Measurements from ENCODE around the gene DNAAF5.
A peak's percentile ranks its signal among the peaks of the same experiment; 100 is the strongest.

DNAAF5 gene

DNA sequence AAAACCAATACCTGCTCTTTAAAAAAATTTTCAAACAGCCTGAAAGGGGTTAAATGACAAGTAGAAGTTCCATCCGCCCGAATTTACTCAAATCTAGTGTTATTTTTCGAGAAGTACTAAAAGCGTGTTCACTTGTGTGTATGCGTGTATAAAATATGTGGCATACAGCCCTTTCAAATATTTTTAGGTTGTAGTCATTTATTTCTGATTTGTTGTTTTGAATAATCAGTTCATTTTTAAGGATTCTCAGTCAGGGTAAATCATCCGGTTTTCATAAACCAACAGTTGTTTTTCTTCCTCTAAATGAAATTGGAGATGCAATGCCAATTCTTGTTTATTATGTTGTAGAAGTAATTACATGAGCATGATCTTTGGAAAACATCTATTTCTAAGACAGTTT is 98.9 kb downstream of the DNAAF5 start:
- Histone ChIP-seq H3K4ac (ENCODE audit: low read length) (no peak overlapping the region), H4K8ac (ENCODE audit: low read depth, low read length) (no peak overlapping the region), H3K27me3 (ENCODE audit: control insufficient read depth in 3 of 3, insufficient read depth in 3 of 3, low read depth in 1 of 3, low read length in 3 of 3) (no peaks in the 10 kb centered on the region), H3K27ac (replicated peaks; ENCODE audit: low read length) (no peak overlapping the region), H2BK5ac (ENCODE audit: low read length) (no peak overlapping the region), H4K91ac (ENCODE audit: low read depth, low read length, poor library complexity) (no peak overlapping the region), H3K14ac (ENCODE audit: low read length) (no peak overlapping the region), H2BK15ac (ENCODE audit: low read length) (no peak overlapping the region), H2AK5ac (ENCODE audit: low read depth, low read length) (no peak overlapping the region), H3K18ac (ENCODE audit: low read length) (no peak overlapping the region), H3K9ac (ENCODE audit: low read depth, low read length, poor library complexity) (no peak overlapping the region), H3K9me3 (replicated peaks in 1 of 2; ENCODE audit: control insufficient read depth in 2 of 2, insufficient read depth in 1 of 2, low read depth in 1 of 2, low read length in 2 of 2) (peaks cover 2 to 3% of the 10 kb centered on the region in 2 donors), H3K36me3 (replicated peaks in 1 of 2; ENCODE audit: control insufficient read depth in 2 of 2, insufficient read depth in 2 of 2, low read length in 2 of 2) (peaks cover 4 to 36% of the 10 kb centered on the region in 2 donors), H3K23ac (ENCODE audit: low read depth, low read length, poor library complexity) (no peak overlapping the region), H3K4me1 (ENCODE audit: control insufficient read depth in 2 of 2, insufficient read depth in 1 of 2, low read depth in 1 of 2, low read length in 2 of 2) (peaks cover 2 to 3% of the 10 kb centered on the region in 2 donors), H2BK12ac (ENCODE audit: low read length) (no peak overlapping the region), H2AFZ (ENCODE audit: low read length) (no peak overlapping the region), H3K4me2 (ENCODE audit: insufficient read depth, low read length, poor library complexity, severe bottlenecking) (no peak overlapping the region), H3K79me1 (ENCODE audit: low read depth, low read length) (peaks cover 24% of the 10 kb centered on the region), H3K4me3 (ENCODE audit: low read length in 2 of 2) (no peak overlapping the region), H2BK120ac (ENCODE audit: low read depth, low read length) (no peak overlapping the region)
- DNase-seq (ENCODE audit: low spot score): no peak
- no CpG with 5 or more reads among the region's 6 CpGs for WGBS, 2 donors (ENCODE audit: extremely low coverage in 2 of 2, insufficient read length in 2 of 2, insufficient replicate concordance in 1 of 2)

DNA sequence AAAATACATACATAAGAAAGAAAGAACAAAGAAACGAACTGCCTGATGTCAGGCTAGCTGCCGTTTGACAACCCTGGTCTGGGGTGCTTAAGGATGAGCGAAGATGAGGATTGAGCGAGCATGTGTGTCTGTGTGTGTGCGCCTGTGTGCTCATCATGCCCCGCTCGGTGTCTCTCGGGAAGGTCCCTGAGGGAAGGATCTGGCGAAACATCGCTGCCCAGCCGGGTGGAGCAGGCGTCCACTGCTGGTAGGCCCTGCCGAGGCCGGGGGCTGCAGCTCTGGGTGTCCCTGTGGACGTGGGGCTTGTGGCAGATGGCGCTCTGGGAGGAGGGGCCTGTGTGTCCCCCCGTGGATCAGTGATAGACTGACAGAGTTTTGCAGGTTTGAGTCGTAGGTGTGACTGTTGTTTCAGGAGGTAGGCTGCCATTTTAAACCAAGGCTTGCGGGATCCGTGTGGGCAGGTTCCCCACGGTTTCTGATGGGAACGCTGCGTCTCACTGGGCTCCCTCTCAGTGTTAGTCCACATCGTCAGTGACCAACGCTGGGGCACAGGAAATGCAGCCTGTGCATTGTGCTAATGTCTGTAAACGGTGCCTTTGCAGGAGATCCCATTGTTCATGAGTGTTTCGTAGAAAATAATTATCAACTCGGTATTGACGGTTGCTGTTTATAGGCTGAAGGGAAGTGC is 99.9 kb downstream of the DNAAF5 start:
- peaks cover 2 to 3% of the 10 kb centered on the region in 2 donors for H3K9me3 ChIP-seq (replicated peaks in 1 of 2; ENCODE audit: control insufficient read depth in 2 of 2, insufficient read depth in 1 of 2, low read depth in 1 of 2, low read length in 2 of 2)
- peak overlapping the region; percentile 70 for H3K23ac ChIP-seq (ENCODE audit: low read depth, low read length, poor library complexity)
- H4K91ac ChIP-seq (ENCODE audit: low read depth, low read length, poor library complexity): no peak overlapping the region
- H3K18ac ChIP-seq (ENCODE audit: low read length): peak overlapping the region; percentile 50
- H3K4me3 ChIP-seq (ENCODE audit: low read length in 2 of 2): no peak overlapping the region
- H3K14ac ChIP-seq (ENCODE audit: low read length): no peak overlapping the region
- peaks cover 26% of the 10 kb centered on the region for H3K79me1 ChIP-seq (ENCODE audit: low read depth, low read length)
- no CpG with 5 or more reads among the region's 29 CpGs for whole genome bisulfite sequencing, 2 donors (ENCODE audit: extremely low coverage in 2 of 2, insufficient read length in 2 of 2, insufficient replicate concordance in 1 of 2)
- DNase-seq (ENCODE audit: low spot score): no peak
- no peak overlapping the region for H2AK5ac ChIP-seq (ENCODE audit: low read depth, low read length)
- no peak overlapping the region for H3K9ac ChIP-seq (ENCODE audit: low read depth, low read length, poor library complexity)
- no peak overlapping the region for H2AFZ ChIP-seq (ENCODE audit: low read length)
- no peak overlapping the region for H3K4ac ChIP-seq (ENCODE audit: low read length)
- H2BK5ac ChIP-seq (ENCODE audit: low read length): no peak overlapping the region
- peaks cover 4 to 36% of the 10 kb centered on the region in 2 donors for H3K36me3 ChIP-seq (replicated peaks in 1 of 2; ENCODE audit: control insufficient read depth in 2 of 2, insufficient read depth in 2 of 2, low read length in 2 of 2)
- no peak overlapping the region for H3K27ac ChIP-seq (replicated peaks; ENCODE audit: low read length)
- no peaks in the 10 kb centered on the region for H3K27me3 ChIP-seq (ENCODE audit: control insufficient read depth in 3 of 3, insufficient read depth in 3 of 3, low read depth in 1 of 3, low read length in 3 of 3)
- no peak overlapping the region for H4K8ac ChIP-seq (ENCODE audit: low read depth, low read length)
- no peak overlapping the region for H3K4me2 ChIP-seq (ENCODE audit: insufficient read depth, low read length, poor library complexity, severe bottlenecking)
- H3K4me1 ChIP-seq (ENCODE audit: control insufficient read depth in 2 of 2, insufficient read depth in 1 of 2, low read depth in 1 of 2, low read length in 2 of 2): peaks cover 2 to 3% of the 10 kb centered on the region in 2 donors
- no peak overlapping the region for H2BK15ac ChIP-seq (ENCODE audit: low read length)
- H2BK120ac ChIP-seq (ENCODE audit: low read depth, low read length): no peak overlapping the region
- no peak overlapping the region for H2BK12ac ChIP-seq (ENCODE audit: low read length)

DNA sequence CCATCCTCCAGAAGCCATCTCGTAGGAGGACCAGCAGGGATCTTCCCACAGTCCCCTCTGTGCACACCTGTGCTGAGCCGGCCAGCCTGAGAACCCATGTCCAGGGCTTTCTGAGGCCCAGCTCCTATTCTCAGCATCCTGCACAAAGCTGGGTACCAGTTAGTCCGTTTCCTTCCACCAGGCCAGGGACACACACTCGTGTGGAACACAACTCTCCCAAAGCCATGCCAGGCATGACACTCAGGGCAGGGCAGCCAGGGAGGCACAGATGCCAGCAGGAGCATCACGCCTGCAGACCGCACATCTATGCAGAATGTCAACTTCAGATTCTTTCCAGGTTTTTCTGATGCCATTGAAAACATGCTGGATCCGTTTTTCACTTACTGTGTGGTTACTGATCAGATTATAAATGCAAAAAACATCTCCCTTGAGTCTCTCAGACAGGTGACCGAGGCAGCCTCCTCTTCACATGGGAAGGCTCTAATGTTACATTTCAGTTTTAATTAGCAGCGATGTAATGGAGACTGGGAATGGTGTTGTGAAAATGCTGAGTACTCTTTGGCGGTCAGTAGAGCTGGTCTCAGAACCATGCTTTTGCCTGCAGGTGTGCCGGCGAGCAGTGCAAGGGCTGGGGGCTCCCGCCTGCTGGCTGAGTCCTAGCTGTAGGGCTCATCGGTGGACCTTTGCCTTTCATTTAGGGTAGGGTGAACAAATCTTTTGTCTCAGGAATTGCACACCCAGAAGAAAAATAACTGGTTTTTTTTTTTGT is 102.5 kb downstream of the DNAAF5 start:
- no peak for DNase-seq (ENCODE audit: low spot score)
- Histone ChIP-seq H2BK12ac (ENCODE audit: low read length) (no peak overlapping the region), H3K9me3 (replicated peaks in 1 of 2; ENCODE audit: control insufficient read depth in 2 of 2, insufficient read depth in 1 of 2, low read depth in 1 of 2, low read length in 2 of 2) (peaks cover 2 to 3% of the 10 kb centered on the region in 2 donors), H3K27ac (replicated peaks; ENCODE audit: low read length) (no peak overlapping the region), H2BK15ac (ENCODE audit: low read length) (no peak overlapping the region), H3K79me1 (ENCODE audit: low read depth, low read length) (peaks cover 13% of the 10 kb centered on the region), H3K9ac (ENCODE audit: low read depth, low read length, poor library complexity) (no peak overlapping the region), H3K14ac (ENCODE audit: low read length) (no peak overlapping the region), H3K4me1 (ENCODE audit: control insufficient read depth in 2 of 2, insufficient read depth in 1 of 2, low read depth in 1 of 2, low read length in 2 of 2) (peaks cover 2 to 3% of the 10 kb centered on the region in 2 donors), H2AK5ac (ENCODE audit: low read depth, low read length) (no peak overlapping the region), H2BK5ac (ENCODE audit: low read length) (no peak overlapping the region), H3K36me3 (replicated peaks in 1 of 2; ENCODE audit: control insufficient read depth in 2 of 2, insufficient read depth in 2 of 2, low read length in 2 of 2) (peaks cover 0 to 32% of the 10 kb centered on the region in 2 donors), H3K18ac (ENCODE audit: low read length) (no peak overlapping the region), H2BK120ac (ENCODE audit: low read depth, low read length) (no peak overlapping the region), H4K91ac (ENCODE audit: low read depth, low read length, poor library complexity) (no peak overlapping the region), H3K27me3 (ENCODE audit: control insufficient read depth in 3 of 3, insufficient read depth in 3 of 3, low read depth in 1 of 3, low read length in 3 of 3) (no peaks in the 10 kb centered on the region), H2AFZ (ENCODE audit: low read length) (no peak overlapping the region), H3K4me3 (ENCODE audit: low read length in 2 of 2) (peak overlapping the region in 1 of 2 donors; percentile 15), H4K8ac (ENCODE audit: low read depth, low read length) (no peak overlapping the region), H3K4me2 (ENCODE audit: insufficient read depth, low read length, poor library complexity, severe bottlenecking) (no peak overlapping the region), H3K23ac (ENCODE audit: low read depth, low read length, poor library complexity) (no peak overlapping the region), H3K4ac (ENCODE audit: low read length) (no peak overlapping the region)
- WGBS, 2 donors (ENCODE audit: extremely low coverage in 2 of 2, insufficient read length in 2 of 2, insufficient replicate concordance in 1 of 2): no CpG with 5 or more reads among the region's 14 CpGs

DNA sequence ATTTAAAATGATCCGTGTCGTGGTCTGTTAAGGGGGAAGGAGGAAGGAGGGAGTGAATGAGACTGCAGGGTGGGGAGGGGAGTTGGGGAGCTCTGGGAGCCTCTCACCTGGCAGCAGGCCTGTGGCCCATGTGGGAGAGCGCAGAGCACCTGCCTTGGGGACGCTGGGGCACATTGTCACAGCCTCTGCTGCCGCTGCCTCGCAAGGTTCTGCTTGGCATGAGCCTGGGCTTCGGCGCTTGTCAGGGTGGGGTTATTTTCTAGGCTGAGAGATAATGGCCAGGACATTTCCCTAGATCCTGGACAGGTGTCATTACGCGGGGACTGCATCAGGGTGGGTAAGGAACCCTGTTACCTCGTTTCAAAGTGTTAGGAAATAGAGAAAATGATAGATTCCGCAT is 103.6 kb downstream of the DNAAF5 start:
- Histone ChIP-seq H3K14ac (ENCODE audit: low read length) (no peak overlapping the region), H3K79me1 (ENCODE audit: low read depth, low read length) (peaks cover 13% of the 10 kb centered on the region), H3K23ac (ENCODE audit: low read depth, low read length, poor library complexity) (peak overlapping the region; percentile 52), H4K91ac (ENCODE audit: low read depth, low read length, poor library complexity) (no peak overlapping the region), H2AK5ac (ENCODE audit: low read depth, low read length) (no peak overlapping the region), H3K27ac (replicated peaks; ENCODE audit: low read length) (no peak overlapping the region), H3K9ac (ENCODE audit: low read depth, low read length, poor library complexity) (no peak overlapping the region), H3K9me3 (replicated peaks in 1 of 2; ENCODE audit: control insufficient read depth in 2 of 2, insufficient read depth in 1 of 2, low read depth in 1 of 2, low read length in 2 of 2) (peaks cover 2 to 3% of the 10 kb centered on the region in 2 donors), H2BK15ac (ENCODE audit: low read length) (no peak overlapping the region), H3K4me1 (ENCODE audit: control insufficient read depth in 2 of 2, insufficient read depth in 1 of 2, low read depth in 1 of 2, low read length in 2 of 2) (peaks cover 2 to 3% of the 10 kb centered on the region in 2 donors), H3K4ac (ENCODE audit: low read length) (no peak overlapping the region), H3K36me3 (replicated peaks in 1 of 2; ENCODE audit: control insufficient read depth in 2 of 2, insufficient read depth in 2 of 2, low read length in 2 of 2) (peaks cover 0 to 33% of the 10 kb centered on the region in 2 donors), H4K8ac (ENCODE audit: low read depth, low read length) (no peak overlapping the region), H2BK12ac (ENCODE audit: low read length) (no peak overlapping the region), H3K27me3 (ENCODE audit: control insufficient read depth in 3 of 3, insufficient read depth in 3 of 3, low read depth in 1 of 3, low read length in 3 of 3) (no peaks in the 10 kb centered on the region), H2AFZ (ENCODE audit: low read length) (no peak overlapping the region), H3K18ac (ENCODE audit: low read length) (no peak overlapping the region), H3K4me2 (ENCODE audit: insufficient read depth, low read length, poor library complexity, severe bottlenecking) (no peak overlapping the region), H3K4me3 (ENCODE audit: low read length in 2 of 2) (no peak overlapping the region), H2BK5ac (ENCODE audit: low read length) (no peak overlapping the region), H2BK120ac (ENCODE audit: low read depth, low read length) (no peak overlapping the region)
- no CpG with 5 or more reads among the region's 12 CpGs for WGBS, 2 donors (ENCODE audit: extremely low coverage in 2 of 2, insufficient read length in 2 of 2, insufficient replicate concordance in 1 of 2)
- DNase-seq (ENCODE audit: low spot score): no peak

Data from neuronal stem cell (in vitro differentiated cells).